Activated T-cell treated with anti-CD3 and anti-CD28 coated beads, Interleukin-2, amount 50 U/mL, for 24 hours (primary cell): ENCODE results near the gene CRHR1.

Experiments
- DNase-seq: peaks from one replicate; pipeline ENCODE4 v3.0.0-alpha.2; 2020
- H3K27ac Mint-ChIP-seq: 2 replicates; pipeline ENCODE4 v1.8.0; 2020; ENCODE audit warnings: mild to moderate bottlenecking, mixed read lengths
- H3K27me3 Mint-ChIP-seq: 2 replicates; pipeline ENCODE4 v1.8.0; 2020; ENCODE audit warnings: mixed read lengths
- H3K36me3 Mint-ChIP-seq: 2 replicates; pipeline ENCODE4 v1.8.0; 2020; ENCODE audit warnings: low read depth, mixed read lengths
- H3K4me1 Mint-ChIP-seq: 2 replicates; pipeline ENCODE4 v1.8.0; 2020; ENCODE audit warnings: low read depth, mixed read lengths
- H3K4me3 Mint-ChIP-seq: 2 replicates; pipeline ENCODE4 v1.8.0; 2020; ENCODE audit warnings: mild to moderate bottlenecking, moderate library complexity, mixed read lengths
- H3K9me3 Mint-ChIP-seq: 2 replicates; pipeline ENCODE4 v1.8.0; 2020; ENCODE audit warnings: mixed read lengths

The CRHR1 gene

GRCh38 chr17:45751466-45751865, 32.7 kb upstream of the CRHR1 start:
- no peak overlapping the region for H3K4me3 Mint-ChIP-seq

GRCh38 chr17:45752246-45752645, 31.9 kb upstream of the CRHR1 start:
- no peak overlapping the region for H3K4me3 Mint-ChIP-seq
- no peaks in the 10 kb centered on the region for H3K36me3 Mint-ChIP-seq
- H3K9me3 Mint-ChIP-seq: no peaks in the 10 kb centered on the region
- no peak overlapping the region for H3K27ac Mint-ChIP-seq
- no peak for DNase-seq
- no peaks in the 10 kb centered on the region for H3K4me1 Mint-ChIP-seq
- H3K27me3 Mint-ChIP-seq: peaks cover 36% of the 10 kb centered on the region

More at GRCh38 chr17:45751466-45751865, 32.7 kb upstream of the CRHR1 start:
- no peaks in the 10 kb centered on the region for H3K4me1 Mint-ChIP-seq
- peaks cover 33% of the 10 kb centered on the region for H3K27me3 Mint-ChIP-seq
- H3K27ac Mint-ChIP-seq: no peak overlapping the region
- no peak for DNase-seq
- H3K9me3 Mint-ChIP-seq: no peaks in the 10 kb centered on the region
- no peaks in the 10 kb centered on the region for H3K36me3 Mint-ChIP-seq

DNA sequence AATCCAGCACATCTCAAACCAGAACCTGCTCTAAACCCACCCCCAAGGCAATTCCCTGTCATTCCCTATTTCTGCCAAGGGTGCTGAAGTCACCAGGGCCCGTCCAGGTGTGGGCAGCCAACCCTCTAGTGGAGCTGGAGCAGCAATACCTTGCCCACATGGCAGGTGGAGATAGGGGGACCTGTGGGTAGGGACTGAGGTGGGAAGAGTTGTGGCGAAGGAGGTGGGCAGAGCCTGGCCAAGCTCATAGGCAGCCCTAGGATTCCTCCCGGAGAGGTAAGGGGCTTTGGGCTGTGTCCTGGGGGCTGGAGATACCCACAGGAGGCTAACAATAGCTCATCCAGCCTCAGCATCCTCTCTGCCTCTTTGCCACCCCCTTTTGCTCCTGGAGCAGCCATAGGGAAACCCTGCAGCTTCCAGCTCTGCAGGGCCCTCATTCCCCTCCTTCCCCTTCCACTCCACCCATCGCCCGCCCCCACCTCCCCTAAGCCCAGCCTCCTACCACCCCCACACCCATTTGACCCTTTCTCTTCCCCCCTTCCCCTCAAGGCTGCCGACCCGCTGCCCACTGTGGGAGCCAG, 30.4 kb upstream of the CRHR1 start:
- H3K27me3 Mint-ChIP-seq: peaks cover 36% of the 10 kb centered on the region
- H3K4me3 Mint-ChIP-seq: no peak overlapping the region
- H3K4me1 Mint-ChIP-seq: no peaks in the 10 kb centered on the region
- H3K9me3 Mint-ChIP-seq: no peaks in the 10 kb centered on the region
- H3K27ac Mint-ChIP-seq: no peak overlapping the region
- DNase-seq: no peak
- H3K36me3 Mint-ChIP-seq: no peaks in the 10 kb centered on the region

- no peak overlapping the region for H3K4me3 Mint-ChIP-seq
- no peak for DNase-seq
- no peaks in the 10 kb centered on the region for H3K4me1 Mint-ChIP-seq
- H3K27me3 Mint-ChIP-seq: peaks cover 30% of the 10 kb centered on the region
- no peaks in the 10 kb centered on the region for H3K9me3 Mint-ChIP-seq
- no peaks in the 10 kb centered on the region for H3K36me3 Mint-ChIP-seq
- no peak overlapping the region for H3K27ac Mint-ChIP-seq
Observed at GRCh38 chr17:45755050-45755449, 29.1 kb upstream of the CRHR1 start.

DNA sequence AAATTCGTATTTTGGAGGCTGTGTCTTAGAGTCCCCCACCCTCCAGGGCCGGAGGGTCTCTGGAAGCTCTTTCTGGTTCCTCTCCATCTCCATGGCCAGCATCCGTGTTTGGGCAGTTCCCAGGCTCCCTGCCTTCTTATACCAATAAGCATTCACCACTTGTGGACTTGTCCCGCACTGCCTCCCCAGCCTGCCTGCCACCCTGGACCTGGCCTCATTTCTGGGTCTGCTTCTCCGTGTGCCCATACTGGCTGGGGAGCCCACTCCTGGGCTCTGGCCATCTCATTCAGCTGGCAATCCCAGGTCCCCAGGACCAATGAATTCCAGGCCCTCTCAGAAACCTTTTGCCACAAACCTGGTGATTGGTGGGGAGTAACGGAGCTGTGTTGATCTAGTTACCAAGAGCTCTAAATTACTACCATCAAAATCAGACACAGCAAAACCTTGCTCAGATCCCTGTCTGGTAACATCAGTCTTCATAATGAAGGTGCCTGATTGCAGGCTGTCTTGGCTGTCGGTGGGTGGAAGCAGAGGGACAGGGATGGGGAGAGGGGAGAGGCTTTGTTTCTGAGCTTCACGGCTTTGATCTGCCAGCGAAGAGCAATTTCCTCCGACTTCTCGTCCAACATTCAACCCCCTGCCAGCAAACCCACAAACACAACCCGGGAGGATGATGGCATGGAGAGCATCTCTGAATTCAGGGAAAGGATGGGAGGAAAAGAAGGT, 27.7 kb upstream of the CRHR1 start:
- Mint-ChIP-seq H3K27me3 (peaks cover 26% of the 10 kb centered on the region), H3K9me3 (no peaks in the 10 kb centered on the region), H3K4me3 (no peak overlapping the region), H3K36me3 (no peaks in the 10 kb centered on the region), H3K4me1 (no peaks in the 10 kb centered on the region), H3K27ac (no peak overlapping the region)
- no peak for DNase-seq

- H3K9me3 Mint-ChIP-seq: no peaks in the 10 kb centered on the region
Observed at GRCh38 chr17:45757431-45758218, 26.5 kb upstream of the CRHR1 start.

DNA sequence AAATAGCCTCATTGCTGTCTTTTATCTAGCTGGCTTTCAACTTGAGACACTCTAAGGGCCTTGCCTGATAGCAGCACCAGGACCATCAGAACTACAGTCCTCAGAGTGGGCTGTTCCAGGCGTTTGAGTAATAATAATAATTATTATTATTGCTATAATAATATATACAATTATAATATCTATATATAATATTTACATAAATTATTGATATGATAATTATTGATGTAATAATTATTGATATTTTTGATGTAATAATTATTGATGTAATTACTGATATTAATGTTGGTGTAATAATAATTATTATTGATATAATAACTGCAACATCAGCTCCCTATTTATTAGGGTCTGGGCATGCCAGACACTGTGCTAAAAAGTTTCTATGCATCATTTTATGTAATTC, 25.6 kb upstream of the CRHR1 start:
- H3K27me3 Mint-ChIP-seq: peaks cover 26% of the 10 kb centered on the region
- no peak for DNase-seq
- no peak overlapping the region for H3K4me3 Mint-ChIP-seq
- H3K36me3 Mint-ChIP-seq: no peaks in the 10 kb centered on the region
- no peaks in the 10 kb centered on the region for H3K4me1 Mint-ChIP-seq
- H3K9me3 Mint-ChIP-seq: no peaks in the 10 kb centered on the region
- no peak overlapping the region for H3K27ac Mint-ChIP-seq

More at GRCh38 chr17:45757431-45758218, 26.5 kb upstream of the CRHR1 start:
- H3K36me3 Mint-ChIP-seq: no peaks in the 10 kb centered on the region
- H3K4me1 Mint-ChIP-seq: no peaks in the 10 kb centered on the region
- no peak overlapping the region for H3K27ac Mint-ChIP-seq
- H3K4me3 Mint-ChIP-seq: no peak overlapping the region
- DNase-seq: no peak
- peaks cover 27% of the 10 kb centered on the region for H3K27me3 Mint-ChIP-seq

- Mint-ChIP-seq H3K4me3 (no peak overlapping the region), H3K36me3 (no peaks in the 10 kb centered on the region), H3K27ac (no peak overlapping the region), H3K4me1 (no peaks in the 10 kb centered on the region), H3K27me3 (peaks cover 30% of the 10 kb centered on the region), H3K9me3 (no peaks in the 10 kb centered on the region)
- DNase-seq: no peak
Observed at GRCh38 chr17:45759761-45760160, 24.4 kb upstream of the CRHR1 start.

DNA sequence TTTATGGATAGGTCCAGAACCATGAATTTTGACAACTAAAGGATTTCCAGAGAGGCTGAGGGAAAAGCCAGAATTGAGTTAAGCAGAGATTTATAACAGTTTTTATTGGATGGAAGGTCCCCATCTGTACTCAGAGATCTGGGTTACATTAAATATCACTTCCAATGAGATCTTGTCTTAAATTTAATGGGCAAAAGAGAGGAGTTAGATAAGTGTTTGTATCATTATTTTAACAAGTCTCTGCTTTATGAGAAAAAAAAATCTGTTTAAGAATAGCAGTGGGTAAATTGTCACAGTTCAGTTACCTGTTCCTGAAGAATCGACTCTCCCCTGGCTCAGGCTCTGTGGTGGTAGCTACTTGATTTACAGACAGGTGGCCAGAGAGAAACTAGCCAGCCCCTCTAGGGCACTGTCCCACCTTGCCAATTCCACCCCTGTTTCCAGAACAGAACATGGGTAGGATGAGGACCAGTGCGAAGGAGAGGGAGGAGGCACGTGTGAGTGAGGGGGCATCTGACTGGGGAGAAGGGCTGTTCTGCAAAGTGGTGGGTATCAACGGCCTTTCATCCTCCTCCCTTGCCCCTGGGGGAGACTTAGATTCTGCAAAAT, 22.1 kb upstream of the CRHR1 start:
- Mint-ChIP-seq H3K4me1 (no peaks in the 10 kb centered on the region), H3K9me3 (no peaks in the 10 kb centered on the region), H3K36me3 (no peaks in the 10 kb centered on the region), H3K4me3 (no peak overlapping the region), H3K27ac (no peak overlapping the region), H3K27me3 (peaks cover 15% of the 10 kb centered on the region)
- DNase-seq: no peak

- Mint-ChIP-seq H3K27me3 (peaks cover 22% of the 10 kb centered on the region), H3K9me3 (no peaks in the 10 kb centered on the region), H3K4me1 (no peaks in the 10 kb centered on the region), H3K4me3 (no peak overlapping the region), H3K36me3 (no peaks in the 10 kb centered on the region), H3K27ac (no peak overlapping the region)
- no peak for DNase-seq
Observed at GRCh38 chr17:45763182-45763581, 20.9 kb upstream of the CRHR1 start.

GRCh38 chr17:45764479-45764878, 19.6 kb upstream of the CRHR1 start:
- H3K36me3 Mint-ChIP-seq: no peaks in the 10 kb centered on the region
- H3K27me3 Mint-ChIP-seq: peaks cover 31% of the 10 kb centered on the region
- H3K27ac Mint-ChIP-seq: no peak overlapping the region

GRCh38 chr17:45768000-45768399, 16.1 kb upstream of the CRHR1 start:
- Mint-ChIP-seq H3K27ac (no peak overlapping the region), H3K27me3 (peaks cover 49% of the 10 kb centered on the region), H3K4me3 (no peak overlapping the region), H3K9me3 (no peaks in the 10 kb centered on the region), H3K4me1 (no peaks in the 10 kb centered on the region), H3K36me3 (no peaks in the 10 kb centered on the region)
- no peak for DNase-seq

More at GRCh38 chr17:45764479-45764878, 19.6 kb upstream of the CRHR1 start:
- Mint-ChIP-seq H3K4me1 (no peaks in the 10 kb centered on the region), H3K4me3 (no peak overlapping the region), H3K9me3 (no peaks in the 10 kb centered on the region)
- DNase-seq: no peak

DNA sequence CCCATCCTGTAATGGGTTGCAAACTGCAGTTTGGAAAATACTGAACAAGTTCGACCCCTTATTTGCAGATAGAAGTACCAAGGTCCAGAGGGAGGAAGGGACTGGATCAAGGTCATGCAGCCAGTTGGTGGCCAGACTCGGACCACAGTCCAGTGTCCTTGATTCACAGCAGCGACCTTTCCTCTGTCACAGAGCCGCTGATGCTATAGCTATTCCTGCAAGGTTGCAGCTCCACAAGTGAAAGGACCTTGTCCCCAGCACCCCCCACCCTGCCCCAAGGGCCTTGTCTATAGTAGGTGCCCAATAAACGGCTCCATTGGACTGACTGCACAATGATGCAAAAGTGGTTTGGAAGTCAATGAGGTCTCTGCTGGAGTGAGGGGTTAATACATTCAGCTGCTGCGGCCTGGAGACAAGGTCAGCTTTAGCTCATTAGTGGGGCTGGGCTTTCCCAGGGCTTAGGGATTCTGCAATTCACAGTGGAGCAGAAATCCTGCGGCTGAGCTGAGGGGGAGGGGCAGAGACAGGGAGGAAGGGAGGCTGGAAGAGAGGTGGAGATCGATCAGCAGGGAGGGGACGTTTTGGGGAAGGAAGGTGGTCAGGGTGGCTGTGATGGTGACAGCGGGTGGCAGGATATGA, 13.4 kb upstream of the CRHR1 start:
- Mint-ChIP-seq H3K4me1 (no peaks in the 10 kb centered on the region), H3K4me3 (no peak overlapping the region), H3K27ac (no peak overlapping the region), H3K27me3 (peaks cover 58% of the 10 kb centered on the region), H3K36me3 (no peaks in the 10 kb centered on the region), H3K9me3 (peaks cover 2% of the 10 kb centered on the region)
- no peak for DNase-seq

DNA sequence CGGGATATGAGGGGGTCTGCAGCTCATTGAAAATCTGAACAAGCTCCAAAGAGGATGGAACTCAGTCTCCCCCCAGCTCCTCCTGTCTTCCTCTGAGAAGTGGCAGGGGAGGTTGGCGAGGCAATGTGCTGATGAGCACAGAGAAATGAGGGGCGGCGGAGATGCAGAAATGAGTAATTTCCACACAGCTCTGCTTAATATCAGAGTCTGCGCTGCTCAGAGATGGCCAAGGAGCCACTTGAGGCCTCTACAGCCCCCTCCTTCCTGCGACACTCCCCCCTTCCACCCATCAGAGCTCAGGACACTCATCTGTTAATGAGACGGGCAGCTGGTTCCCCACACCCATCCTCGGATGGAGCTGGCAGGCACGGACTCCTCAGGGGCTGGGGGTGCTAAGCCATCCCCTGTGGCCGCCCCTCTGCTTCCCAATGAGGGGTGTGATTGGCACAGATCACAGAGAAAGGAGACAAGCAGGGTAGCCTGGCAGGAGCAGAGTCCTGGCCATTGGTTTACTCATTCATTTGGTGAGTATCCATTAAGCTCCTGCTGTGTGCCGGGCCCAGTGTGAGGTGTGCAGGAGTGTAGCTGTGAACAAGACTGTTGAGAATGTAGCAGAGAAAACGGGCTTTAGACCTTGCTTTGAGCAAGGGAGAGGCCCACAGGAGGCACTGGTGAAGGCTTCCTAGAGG, 12.7 kb upstream of the CRHR1 start:
- peaks cover 2% of the 10 kb centered on the region for H3K9me3 Mint-ChIP-seq
- H3K36me3 Mint-ChIP-seq: no peaks in the 10 kb centered on the region
- no peak overlapping the region for H3K27ac Mint-ChIP-seq
- H3K4me3 Mint-ChIP-seq: no peak overlapping the region
- no peaks in the 10 kb centered on the region for H3K4me1 Mint-ChIP-seq
- DNase-seq: no peak
- H3K27me3 Mint-ChIP-seq: peaks cover 62% of the 10 kb centered on the region
